ENCODE data around the gene SELENOO.

Gene SELENOO

GRCh38 chr22:50247748-50248147 lies 46.9 kb downstream of the SELENOO start:
- no peak for TF ChIP-seq CTCF (IDR thresholded peaks at IDR 0.05; ENCODE audit: borderline replicate concordance, extremely low read depth, low read length, poor library complexity, severe bottlenecking)
- TF ChIP-seq EZH2 (IDR thresholded peaks at IDR 0.05; ENCODE audit: borderline replicate concordance, low read depth, low read length, severe bottlenecking): no peak
- ATAC-seq (ENCODE audit: insufficient read depth, low read depth): no peak
- Histone ChIP-seq H3K27ac (ENCODE audit: low read length) (no peak overlapping the region), H3K79me2 (ENCODE audit: insufficient read depth, low read length) (peaks cover 61% of the 10 kb centered on the region), H3K9me3 (ENCODE audit: insufficient read depth, low read length, severe bottlenecking) (no peaks in the 10 kb centered on the region), H3K9ac (ENCODE audit: low read depth, low read length) (no peak overlapping the region), H3K4me1 (ENCODE audit: insufficient read depth, low read length) (peaks cover 59% of the 10 kb centered on the region), H3K27me3 (ENCODE audit: insufficient read depth, low read length, poor library complexity) (no peaks in the 10 kb centered on the region), H3K4me2 (ENCODE audit: insufficient read depth, low read length) (no peak overlapping the region), H4K20me1 (ENCODE audit: insufficient read depth, low read length) (peaks cover 47% of the 10 kb centered on the region), H3K4me3 (ENCODE audit: low read depth in 1 of 2, low read length in 2 of 2) (no peak overlapping the region), H3K36me3 (ENCODE audit: insufficient read depth, low read length) (peaks cover 49% of the 10 kb centered on the region), H2AFZ (ENCODE audit: low read depth, low read length) (no peak overlapping the region)
- no peak for DNase-seq

GRCh38 chr22:50248196-50249081 lies 47.6 kb downstream of the SELENOO start:
- no peak overlapping the region for H2AFZ ChIP-seq (ENCODE audit: low read depth, low read length)
- no peak for ATAC-seq (ENCODE audit: insufficient read depth, low read depth)
- H3K4me1 ChIP-seq (ENCODE audit: insufficient read depth, low read length): peaks cover 52% of the 10 kb centered on the region
- H4K20me1 ChIP-seq (ENCODE audit: insufficient read depth, low read length): peaks cover 44% of the 10 kb centered on the region
- H3K27ac ChIP-seq (ENCODE audit: low read length): no peak overlapping the region
- no peak overlapping the region for H3K4me3 ChIP-seq (ENCODE audit: low read depth in 1 of 2, low read length in 2 of 2)
- H3K79me2 ChIP-seq (ENCODE audit: insufficient read depth, low read length): peaks cover 55% of the 10 kb centered on the region
- no peak overlapping the region for H3K9ac ChIP-seq (ENCODE audit: low read depth, low read length)
- H3K27me3 ChIP-seq (ENCODE audit: insufficient read depth, low read length, poor library complexity): no peaks in the 10 kb centered on the region
- TF ChIP-seq CTCF (IDR thresholded peaks at IDR 0.05; ENCODE audit: borderline replicate concordance, extremely low read depth, low read length, poor library complexity, severe bottlenecking) (no peak), EZH2 (IDR thresholded peaks at IDR 0.05; ENCODE audit: borderline replicate concordance, low read depth, low read length, severe bottlenecking) (no peak)
- peaks cover 49% of the 10 kb centered on the region for H3K36me3 ChIP-seq (ENCODE audit: insufficient read depth, low read length)
- no peak for DNase-seq
- H3K9me3 ChIP-seq (ENCODE audit: insufficient read depth, low read length, severe bottlenecking): no peaks in the 10 kb centered on the region
- H3K4me2 ChIP-seq (ENCODE audit: insufficient read depth, low read length): no peak overlapping the region

- Histone ChIP-seq H3K9ac (ENCODE audit: low read depth, low read length) (peak overlapping the region; percentile 100), H3K27ac (ENCODE audit: low read length) (peak overlapping the region; percentile 86), H3K36me3 (ENCODE audit: insufficient read depth, low read length) (peaks cover 49% of the 10 kb centered on the region), H3K4me1 (ENCODE audit: insufficient read depth, low read length) (peaks cover 44% of the 10 kb centered on the region), H3K79me2 (ENCODE audit: insufficient read depth, low read length) (peaks cover 43% of the 10 kb centered on the region), H4K20me1 (ENCODE audit: insufficient read depth, low read length) (peaks cover 35% of the 10 kb centered on the region), H2AFZ (ENCODE audit: low read depth, low read length) (no peak overlapping the region), H3K4me2 (ENCODE audit: insufficient read depth, low read length) (peak overlapping the region; percentile 100), H3K27me3 (ENCODE audit: insufficient read depth, low read length, poor library complexity) (no peaks in the 10 kb centered on the region), H3K9me3 (ENCODE audit: insufficient read depth, low read length, severe bottlenecking) (no peaks in the 10 kb centered on the region), H3K4me3 (ENCODE audit: low read depth in 1 of 2, low read length in 2 of 2) (peak overlapping the region; percentile 96 to 100; a peak in 3 of 4 replicates)
- ATAC-seq (ENCODE audit: insufficient read depth, low read depth) (no peak), DNase-seq (no peak)
- TF ChIP-seq EZH2 (IDR thresholded peaks at IDR 0.05; ENCODE audit: borderline replicate concordance, low read depth, low read length, severe bottlenecking): no peak
- no peak for TF ChIP-seq CTCF (IDR thresholded peaks at IDR 0.05; ENCODE audit: borderline replicate concordance, extremely low read depth, low read length, poor library complexity, severe bottlenecking)
Observed at GRCh38 chr22:50249341-50250248, 48.8 kb downstream of the SELENOO start.

All from DND-41 (cell line).